HepG2 (cell line): ENCODE results near the gene NECAB2. TPM values are rescaled to one million over a fixed set of nuclear protein-coding genes. Genes with fewer than 3 reads are reported as not detected.

Experiments
- AFF4 ChIP-seq: sonication (generic); formaldehyde crosslinking; IDR thresholded peaks from 2 replicates; pipeline ENCODE4 v1.4.0; 2020; ENCODE audit warnings: missing genetic modification reagents
- ARID5B ChIP-seq: IDR thresholded peaks from 2 replicates; pipeline ENCODE4 v1.4.0; 2020; ENCODE audit warnings: mild to moderate bottlenecking, missing genetic modification reagents
- ARNT ChIP-seq: fragments of 450-650 bp; IDR thresholded peaks from 2 replicates; pipeline ENCODE4 v1.6.1; 2017
- ATF7 ChIP-seq, 2 experiments: fragments of 450-650 bp in 1 of 2; sonication (generic) in 1 of 2; formaldehyde crosslinking in 1 of 2; IDR thresholded peaks; 2 replicates each; pipeline versions ENCODE4 v1.4.0 to v1.6.1; 2016 to 2020; ENCODE audit warnings: antibody characterized with exemption in 1 of 2, mild to moderate bottlenecking in 1 of 2, missing genetic modification reagents in 1 of 2
- CSRNP2 ChIP-seq: sonication (generic); formaldehyde crosslinking; conservative IDR thresholded peaks from 2 replicates; pipeline ENCODE4 v1.8.0; 2022; ENCODE audit warnings: low read depth, missing genetic modification reagents
- GATAD2A ChIP-seq: IDR thresholded peaks from 2 replicates; pipeline ENCODE4 v1.6.1; 2016
- IKZF5 ChIP-seq: IDR thresholded peaks from 2 replicates; pipeline ENCODE4 v1.6.1; 2018; ENCODE audit warnings: missing genetic modification reagents, mild to moderate bottlenecking, missing compliant biosample characterization
- MXD3 ChIP-seq: IDR thresholded peaks from 2 replicates; pipeline ENCODE4 v1.6.1; 2016; ENCODE audit warnings: mild to moderate bottlenecking, missing biosample characterization, missing genetic modification reagents
- MXI1 ChIP-seq: IDR thresholded peaks from 3 replicates; pipeline ENCODE4 v1.6.1; 2012; ENCODE audit warnings: low read depth, low read length, inconsistent platforms, borderline replicate concordance
- PREB ChIP-seq: sonication (generic); formaldehyde crosslinking; IDR thresholded peaks from 2 replicates; pipeline ENCODE4 v1.4.0; 2020; ENCODE audit warnings: missing genetic modification reagents
- SATB2 ChIP-seq: sonication (generic); formaldehyde crosslinking; IDR thresholded peaks from 2 replicates; pipeline ENCODE4 v1.5.0; 2020; ENCODE audit warnings: missing genetic modification reagents
- ZNF230 ChIP-seq: sonication (generic); formaldehyde crosslinking; IDR thresholded peaks from 2 replicates; pipeline ENCODE4 v1.4.0; 2020; ENCODE audit warnings: mild to moderate bottlenecking, missing genetic modification reagents
- ZNF263 ChIP-seq: sonication (generic); formaldehyde crosslinking; IDR thresholded peaks from 2 replicates; pipeline ENCODE4 v1.4.0; 2020; ENCODE audit warnings: missing genetic modification reagents
- ZNF432 ChIP-seq: sonication (generic); formaldehyde crosslinking; IDR thresholded peaks from 2 replicates; pipeline ENCODE4 v1.5.0; 2020; ENCODE audit warnings: missing genetic modification reagents, mild to moderate bottlenecking, borderline replicate concordance
- ZNF639 ChIP-seq: conservative IDR thresholded peaks from 2 replicates; pipeline ENCODE4 v1.6.1; 2018; ENCODE audit warnings: missing genetic modification reagents
- polyA plus RNA-seq, 8 experiments: library from polyadenylated mRNA; depleted of rRNA in 3 of 8; stranded (reverse) in 7 of 8; unstranded in 1 of 8; fragments of >200 nt; fragmentation: Illumina TruSeq in 4 of 8; extraction: Trizol in 4 of 8; gene quantifications; 2 replicates each; pipeline versions ENCODE4 v1.2.1 to v1.2.3, GENCODE V29; 2011 to 2016; ENCODE audit warnings: low read depth in 4 of 8, missing spikeins in 1 of 8, mixed read lengths in 1 of 8; ENCODE audit not compliant: insufficient read depth in 1 of 8
- total RNA-seq, 5 experiments: library from RNA; depleted of rRNA; stranded (reverse); fragments of >200 nt; fragmentation: Illumina TruSeq; extraction: Trizol; gene quantifications; 2 replicates each; pipeline ENCODE4 v1.2.3, GENCODE V29; 2016; ENCODE audit warnings: low read depth in 1 of 5

NECAB2 gene
- total and polyA plus RNA-seq, 2 of the 13 experiments (the other 11 are each of a cell fraction or from before 2014, with no cell fraction given): 0.21 to 0.49 TPM

GRCh38 chr16:84043486-84044117, 75.6 kb downstream of the NECAB2 start (continued):
- TF ChIP-seq ARID5B (CRISPR knock-in tag) (no peak), MXI1 (no peak), PREB (CRISPR knock-in tag) (no peak), ZNF230 (CRISPR knock-in tag) (no peak), GATAD2A (CRISPR knock-in tag) (no peak), MXD3 (CRISPR knock-in tag) (no peak), CSRNP2 (0 out of 2 replicates have a peak, but pooled peaks have one; percentile 20), ATF7 (IDR thresholded peaks at IDR 0.05) (no peak), ATF7 (CRISPR knock-in tag; IDR thresholded peaks at IDR 0.05) (no peak), IKZF5 (CRISPR knock-in tag) (no peak), SATB2 (CRISPR knock-in tag) (no peak), ZNF639 (CRISPR knock-in tag) (no peak), AFF4 (no peak), ZNF432 (CRISPR knock-in tag) (no peak), ZNF263 (CRISPR knock-in tag) (no peak), ARNT (no peak)
